B cell (primary cell): Measurements from ENCODE around the gene APOLD1. TPM values are rescaled to one million over a fixed set of nuclear protein-coding genes. Genes with fewer than 3 reads are reported as not detected.

Experiments
- ATAC-seq: fragments of 200-7000 bp; cut with Tn5 transposase; one replicate; pipeline ENCODE4 v1.10.0; 2021; ENCODE audit warnings: low read depth, mild to moderate bottlenecking, moderate number of reproducible peaks, moderate library complexity
- CTCF ChIA-PET: fragments of 350-600 bp; sonication (Branson Sonifier 250); formaldehyde crosslinking; loops from one replicate; lab custom pipeline; 2021; ENCODE audit warnings: antibody characterized with exemption, inconsistent platforms; lab: Charles Lee
- POLR2A ChIA-PET: fragments of 350-600 bp; sonication (Branson Sonifier 250); formaldehyde crosslinking; loops from one replicate; lab custom pipeline; 2021; ENCODE audit warnings: antibody characterized with exemption; lab: Charles Lee
- DNase-seq: peaks from one replicate; pipeline ENCODE4 v3.0.0; 2013
- H2AFZ ChIP-seq: 2 replicates; pipeline ENCODE4 v1.6.1; 2012; ENCODE audit warnings: mild to moderate bottlenecking, low read depth, low read length; ENCODE audit not compliant: insufficient read depth, poor library complexity, severe bottlenecking
- H3K27ac ChIP-seq, 2 donors: 1 replicate in 1 of 2; 2 replicates in 1 of 2; pipeline ENCODE4 v1.5.1; 2012 to 2013; ENCODE audit warnings: low read length in 2 of 2, mild to moderate bottlenecking in 2 of 2, moderate library complexity in 1 of 2
- H3K27me3 ChIP-seq, 4 experiments: fragments of 200-600 bp in 1 of 4; sonication (generic) in 1 of 4; replicated peaks in 1 of 4; 1 replicate in 2 of 4; 2 replicates in 2 of 4; pipeline versions ENCODE4 v1.6.1 to v1.7.0; 2013 to 2016; ENCODE audit warnings: low read length in 3 of 4, mild to moderate bottlenecking in 2 of 4, mixed read lengths in 1 of 4, moderate library complexity in 1 of 4; ENCODE audit not compliant: insufficient read depth in 4 of 4, control insufficient read depth in 3 of 4; ENCODE audit errors: control extremely low read depth in 1 of 4
- H3K36me3 ChIP-seq, 2 experiments: replicated peaks in 1 of 2; 1 replicate in 1 of 2; 2 replicates in 1 of 2; pipeline versions ENCODE4 v1.6.1 to v1.7.1; 2013; ENCODE audit warnings: low read length in 1 of 2; ENCODE audit not compliant: insufficient read depth in 2 of 2, control insufficient read depth in 1 of 2; ENCODE audit errors: control extremely low read depth in 1 of 2, extremely low read depth in 1 of 2
- H3K4me1 ChIP-seq, 2 donors: fragments of 200-600 bp in 1 of 2; sonication (generic) in 1 of 2; 1 replicate in 1 of 2; 2 replicates in 1 of 2; pipeline versions ENCODE4 v1.5.1 to v1.6.1; 2013 to 2017; ENCODE audit warnings: low read length in 2 of 2; ENCODE audit not compliant: control insufficient read depth in 2 of 2, insufficient read depth in 2 of 2
- H3K4me2 ChIP-seq: replicated peaks from 2 replicates; pipeline ENCODE3; 2012; ENCODE audit warnings: mild to moderate bottlenecking, low read depth, low read length; ENCODE audit not compliant: poor library complexity, severe bottlenecking
- H3K4me3 ChIP-seq, 5 experiments: fragments of 200-600 bp in 1 of 5; sonication (generic) in 1 of 5; 1 replicate in 3 of 5; 2 replicates in 2 of 5; pipeline versions ENCODE4 v1.5.1 to v1.7.0; 2011 to 2016; ENCODE audit warnings: low read length in 4 of 5, mild to moderate bottlenecking in 4 of 5, low read depth in 2 of 5, control low read depth in 1 of 5, moderate library complexity in 1 of 5; ENCODE audit not compliant: insufficient read depth in 1 of 5; ENCODE audit errors: control extremely low read depth in 1 of 5, extremely low read depth in 1 of 5
- H3K79me2 ChIP-seq: fragments of 200-600 bp; sonication (generic); one replicate; pipeline ENCODE4 v1.6.0; 2016; ENCODE audit warnings: low read length; ENCODE audit not compliant: control insufficient read depth, insufficient read depth
- H3K9ac ChIP-seq: fragments of 200-600 bp; sonication (generic); 2 replicates; pipeline ENCODE4 v1.6.1; 2017; ENCODE audit warnings: mild to moderate bottlenecking, low read length, moderate library complexity
- H3K9me3 ChIP-seq, 3 donors: one replicate each; pipeline versions ENCODE4 v1.6.1 to v1.7.1; 2013; ENCODE audit warnings: low read length in 2 of 3; ENCODE audit not compliant: control insufficient read depth in 2 of 3, insufficient read depth in 1 of 3; ENCODE audit errors: control extremely low read depth in 1 of 3
- H4K20me1 ChIP-seq: 2 replicates; pipeline ENCODE4 v1.6.0; 2012; ENCODE audit warnings: mild to moderate bottlenecking, low read length; ENCODE audit not compliant: insufficient read depth, control insufficient read depth, poor library complexity, severe bottlenecking
- H3K27ac Mint-ChIP-seq: one replicate; pipeline ENCODE4 v1.8.0; 2021; ENCODE audit warnings: mixed read lengths
- H3K27me3 Mint-ChIP-seq: one replicate; pipeline ENCODE4 v1.8.0; 2021; ENCODE audit warnings: mixed read lengths
- H3K4me1 Mint-ChIP-seq: one replicate; pipeline ENCODE4 v1.8.0; 2021; ENCODE audit warnings: mixed read lengths
- H3K4me3 Mint-ChIP-seq: one replicate; pipeline ENCODE4 v1.8.0; 2021; ENCODE audit warnings: mixed read lengths
- H3K9me3 Mint-ChIP-seq: one replicate; pipeline ENCODE4 v1.8.0; 2022; ENCODE audit warnings: mixed read lengths; ENCODE audit not compliant: insufficient read depth
- EZH2 ChIP-seq: IDR thresholded peaks from 2 replicates; pipeline ENCODE4 v1.6.1; 2012; ENCODE audit warnings: borderline replicate concordance, low read depth, mild to moderate bottlenecking, moderate library complexity, low read length; ENCODE audit not compliant: insufficient read depth, poor library complexity, severe bottlenecking
- WGBS: methylation state at CpG from one replicate; pipeline ENCODE4 v1.1.5; 2013; ENCODE audit warnings: missing lambda C conversion rate; ENCODE audit not compliant: insufficient coverage; 5-methylcytosine and 5-hydroxymethylcytosine counted together
- intact Hi-C: fragments of 100-400 bp; cut with micrococcal nuclease; formaldehyde crosslinking; loops from one replicate; pipeline ENCODE4 v1.10.0; 2022
- polyA plus RNA-seq: library from polyadenylated mRNA; depleted of rRNA; stranded (reverse); fragments of >200 nt; gene quantifications from 2 replicates; pipeline ENCODE4 v1.2.3, GENCODE V29; 2012
- total RNA-seq, 2 donors: library from RNA; stranded (reverse); fragments of 120-200 nt in 1 of 2; gene quantifications; 1 replicate in 1 of 2; 2 replicates in 1 of 2; pipeline versions ENCODE4 v1.2.3 to v1.2.4, GENCODE V29; 2013 to 2022
- TF ChIP-seq, protein P1 (sequence below): fragments of 200-600 bp; IDR thresholded peaks from one replicate; pipeline ENCODE4 v1.8.0; 2022; ENCODE audit warnings: antibody characterized with exemption, mild to moderate bottlenecking

Gene APOLD1
- total and polyA plus RNA-seq, 2 donors (not counting 1 experiment from before 2014, with no cell fraction given): 1.5 to 4.7 TPM

DNA sequence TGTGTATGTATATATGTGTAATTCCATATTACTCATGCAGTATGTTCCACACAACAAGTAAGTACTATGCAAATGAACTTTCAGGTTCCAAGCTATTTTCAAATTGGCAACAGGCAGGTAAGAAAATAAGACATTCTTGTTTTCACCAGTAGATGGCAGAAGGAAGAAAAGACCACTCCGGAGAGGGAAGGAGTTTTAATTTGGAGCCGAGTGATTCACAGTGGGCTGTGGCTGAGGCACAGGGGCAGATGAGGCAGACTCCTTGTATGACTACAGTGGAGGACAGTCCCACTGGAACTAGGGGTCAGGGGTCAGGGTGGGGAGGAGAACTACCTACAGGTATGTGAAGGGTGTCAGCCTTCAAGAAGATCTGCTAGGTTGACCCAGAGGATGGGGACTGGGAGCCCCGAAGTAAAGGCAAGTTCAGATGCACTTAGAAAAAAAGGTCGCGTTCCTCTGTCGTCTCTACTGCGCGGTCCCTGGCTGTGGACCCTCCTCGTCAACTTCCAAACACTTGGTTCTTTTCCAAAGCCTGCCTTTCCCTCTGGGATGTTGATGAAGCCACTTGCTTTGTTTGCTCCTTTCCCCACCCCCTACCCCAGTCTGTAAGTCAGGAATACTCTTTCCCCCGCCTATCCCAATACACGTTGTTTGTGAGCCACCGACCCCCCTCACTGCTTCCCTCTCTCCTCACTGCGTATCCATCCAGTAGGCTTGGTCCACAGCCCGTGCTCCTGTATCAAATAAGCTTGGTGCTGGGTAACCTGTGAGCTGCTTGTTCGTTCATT is 51.8 kb downstream of the APOLD1 start:
- H3K9me3 Mint-ChIP-seq: no peaks in the 10 kb centered on the region
- no peak overlapping the region for H2AFZ ChIP-seq
- H3K4me3 Mint-ChIP-seq: no peak overlapping the region
- peaks cover 6 to 19% of the 10 kb centered on the region in 2 experiments for H3K36me3 ChIP-seq
- peaks cover 0 to 3% (median 0%) of the 10 kb centered on the region in 3 donors for H3K9me3 ChIP-seq
- no peak overlapping the region for H3K4me3 ChIP-seq
- ChIA-PET POLR2A (interaction anchor here (1.4 kb wide), 1 partner anchor 50 kb away, joined by 9 read pairs; no protein-coding TSS in a partner anchor), CTCF (interaction anchor here (0.6 to 2.7 kb wide), 18 partner anchors 10 to 486 kb away, joined by 3 to 28 read pairs (median 4); partner anchors contain the start of gene DDX47)
- H3K9ac ChIP-seq: no peak overlapping the region
- no peaks in the 10 kb centered on the region for H4K20me1 ChIP-seq
- no peak overlapping the region for H3K27ac Mint-ChIP-seq
- peak; percentile 55 for DNase-seq
- no peak overlapping the region for H3K27ac ChIP-seq
- peaks cover 5% of the 10 kb centered on the region for H3K4me1 Mint-ChIP-seq
- H3K27me3 ChIP-seq: no peaks in the 10 kb centered on the region
- H3K4me2 ChIP-seq: no peak overlapping the region
- H3K79me2 ChIP-seq: no peaks in the 10 kb centered on the region
- no peaks in the 10 kb centered on the region for H3K27me3 Mint-ChIP-seq
- intact Hi-C loops: loop anchor here (1.0 kb wide), 1 partner anchor 48 kb away; no protein-coding TSS in a partner anchor
- ATAC-seq: peak; percentile 56
- H3K4me1 ChIP-seq: peaks cover 0 to 4% of the 10 kb centered on the region in 2 donors
- TF ChIP-seq EZH2: no peak
- TF ChIP-seq, protein P1, sequence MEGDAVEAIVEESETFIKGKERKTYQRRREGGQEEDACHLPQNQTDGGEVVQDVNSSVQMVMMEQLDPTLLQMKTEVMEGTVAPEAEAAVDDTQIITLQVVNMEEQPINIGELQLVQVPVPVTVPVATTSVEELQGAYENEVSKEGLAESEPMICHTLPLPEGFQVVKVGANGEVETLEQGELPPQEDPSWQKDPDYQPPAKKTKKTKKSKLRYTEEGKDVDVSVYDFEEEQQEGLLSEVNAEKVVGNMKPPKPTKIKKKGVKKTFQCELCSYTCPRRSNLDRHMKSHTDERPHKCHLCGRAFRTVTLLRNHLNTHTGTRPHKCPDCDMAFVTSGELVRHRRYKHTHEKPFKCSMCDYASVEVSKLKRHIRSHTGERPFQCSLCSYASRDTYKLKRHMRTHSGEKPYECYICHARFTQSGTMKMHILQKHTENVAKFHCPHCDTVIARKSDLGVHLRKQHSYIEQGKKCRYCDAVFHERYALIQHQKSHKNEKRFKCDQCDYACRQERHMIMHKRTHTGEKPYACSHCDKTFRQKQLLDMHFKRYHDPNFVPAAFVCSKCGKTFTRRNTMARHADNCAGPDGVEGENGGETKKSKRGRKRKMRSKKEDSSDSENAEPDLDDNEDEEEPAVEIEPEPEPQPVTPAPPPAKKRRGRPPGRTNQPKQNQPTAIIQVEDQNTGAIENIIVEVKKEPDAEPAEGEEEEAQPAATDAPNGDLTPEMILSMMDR: peak; percentile 68
- 83% methylated on average over 10 of the region's 15 CpGs for WGBS

DNA sequence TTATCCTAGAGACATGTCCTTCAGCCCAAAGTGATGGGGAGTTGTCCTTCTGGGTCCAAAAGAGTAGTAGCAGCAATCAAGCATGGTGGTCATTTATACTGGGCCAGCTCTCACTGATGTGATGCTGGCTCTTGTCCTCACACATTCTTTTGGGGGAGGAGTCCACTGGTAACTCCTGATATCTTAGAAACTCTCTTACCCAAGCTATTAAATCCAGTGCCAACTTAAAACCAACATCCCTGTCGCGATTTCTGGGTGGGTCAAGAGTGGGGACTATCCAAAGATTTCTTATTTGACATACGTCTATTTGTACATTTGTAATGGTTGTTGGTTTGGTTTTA is 52.3 kb downstream of the APOLD1 start:
- H3K27me3 Mint-ChIP-seq: no peaks in the 10 kb centered on the region
- TF ChIP-seq EZH2: no peak
- TF ChIP-seq, protein P1: no peak
- H3K27ac Mint-ChIP-seq: no peak overlapping the region
- Histone ChIP-seq H3K36me3 (peaks cover 3 to 14% of the 10 kb centered on the region in 2 experiments), H2AFZ (no peak overlapping the region), H3K9ac (no peak overlapping the region), H3K79me2 (no peaks in the 10 kb centered on the region), H3K9me3 (peaks cover 0 to 3% (median 0%) of the 10 kb centered on the region in 3 donors), H3K4me3 (no peak overlapping the region), H4K20me1 (no peaks in the 10 kb centered on the region), H3K4me2 (no peak overlapping the region), H3K4me1 (peaks cover 0 to 4% of the 10 kb centered on the region in 2 donors), H3K27ac (no peak overlapping the region), H3K27me3 (no peaks in the 10 kb centered on the region)
- no peaks in the 10 kb centered on the region for H3K9me3 Mint-ChIP-seq
- H3K4me1 Mint-ChIP-seq: peaks cover 5% of the 10 kb centered on the region
- intact Hi-C loops: loop anchor here (1.0 kb wide), 1 partner anchor 48 kb away; no protein-coding TSS in a partner anchor
- ATAC-seq (no peak), DNase-seq (no peak)
- H3K4me3 Mint-ChIP-seq: no peak overlapping the region
- ChIA-PET CTCF (interaction anchor here (0.8 to 2.7 kb wide), 8 partner anchors 12 to 375 kb away, joined by 3 to 28 read pairs (median 4); partner anchors contain the start of gene DDX47), POLR2A (interaction anchor here (0.8 to 1.4 kb wide), 2 partner anchors 51 to 214 kb away, joined by 9 read pairs; no protein-coding TSS in a partner anchor)
- WGBS: no CpG with 5 or more reads among the region's 3 CpGs
